Measurements from ENCODE around the gene ERBB3. TPM values are rescaled to one million over a fixed set of nuclear protein-coding genes. Genes with fewer than 3 reads are reported as not detected.
A peak's percentile ranks its signal among the peaks of the same experiment; 100 is the strongest.

Gene ERBB3
- total RNA-seq, 1 experiment from 2014 or later, result 56.5 TPM

GRCh38 chr12:56126732-56127239, 46.8 kb downstream of the ERBB3 start:
- no peaks in the 10 kb centered on the region for H3K9me3 ChIP-seq (ENCODE audit: control insufficient read depth, low read depth, low read length)
- peak overlapping the region; percentile 65 for H3K4me2 ChIP-seq (ENCODE audit: insufficient read depth, insufficient read length, low read length)
- H2BK20ac ChIP-seq (ENCODE audit: low read depth, low read length, poor library complexity, severe bottlenecking), result no peak overlapping the region
- no peak overlapping the region for H3K23ac ChIP-seq (ENCODE audit: insufficient read length, low read depth, low read length)
- H4K5ac ChIP-seq (ENCODE audit: insufficient read length, low read depth, low read length), result no peak overlapping the region
- Mint-ChIP-seq H3K4me3 (peak overlapping the region; percentile 88 to 98; a peak in 4 of 5 replicates), H3K4me1 (peaks cover 26 to 27% of the 10 kb centered on the region in 2 experiments), H3K27me3 (ENCODE audit: low read depth) (no peaks in the 10 kb centered on the region), H3K9me3 (no peaks in the 10 kb centered on the region; a peak in 1 of 5 replicates), H3K27ac (peak overlapping the region in 2 of 3 experiments; percentile 96 to 99; a peak in 4 of 7 replicates), H3K36me3 (ENCODE audit: insufficient read depth in 1 of 3, low read depth in 3 of 3) (peaks cover 17 to 29% (median 21%) of the 10 kb centered on the region in 3 experiments)
- DNase-seq, result no peak
- H2BK15ac ChIP-seq (ENCODE audit: low read depth, low read length), result no peak overlapping the region
- no peak overlapping the region for H3K18ac ChIP-seq (ENCODE audit: insufficient read length, low read depth, low read length)
- no peak for TF ChIP-seq CTCF (conservative IDR thresholded peaks at IDR 0.05)
- WGBS (ENCODE audit: extremely low coverage, insufficient read length, low lambda C conversion rate), result no CpG with 5 or more reads among the region's 3 CpGs
- H3K4ac ChIP-seq (ENCODE audit: low read depth, low read length), result no peak overlapping the region
- no peak overlapping the region for H2BK12ac ChIP-seq (ENCODE audit: insufficient read length, low read depth, low read length)
- no peaks in the 10 kb centered on the region for H3K4me1 ChIP-seq (ENCODE audit: insufficient read depth, low read length)
- H3K56ac ChIP-seq (ENCODE audit: insufficient read length, low read depth, low read length), result no peak overlapping the region
- H2AK5ac ChIP-seq (ENCODE audit: insufficient read length, low read length), result no peak overlapping the region
- H3K27ac ChIP-seq (ENCODE audit: insufficient read length, low read depth, low read length), result peak overlapping the region; percentile 16
- peaks cover 17% of the 10 kb centered on the region for H3K23me2 ChIP-seq (ENCODE audit: insufficient read length, low read depth, low read length, poor library complexity, severe bottlenecking)
- no peak overlapping the region for H2AFZ ChIP-seq (ENCODE audit: low read length)
- H3T11ph ChIP-seq (ENCODE audit: low read length), result no peak overlapping the region
- H3K27me3 ChIP-seq (ENCODE audit: insufficient read depth, low read length), result no peaks in the 10 kb centered on the region
- no peak overlapping the region for H3K14ac ChIP-seq (ENCODE audit: insufficient read depth, low read length)
- peak overlapping the region; percentile 31 for H3K9ac ChIP-seq (ENCODE audit: extremely low read depth, insufficient read length, low read length)
- H3K79me1 ChIP-seq (ENCODE audit: insufficient read depth, low read depth, low read length, poor library complexity, severe bottlenecking), result no peaks in the 10 kb centered on the region
- H4K91ac ChIP-seq (ENCODE audit: insufficient read length, low read depth, low read length), result no peak overlapping the region
- no peaks in the 10 kb centered on the region for H3K79me2 ChIP-seq (ENCODE audit: insufficient read depth, low read length)
- H2BK120ac ChIP-seq (ENCODE audit: low read depth, low read length, poor library complexity, severe bottlenecking), result no peak overlapping the region
- no peaks in the 10 kb centered on the region for H4K20me1 ChIP-seq (ENCODE audit: control insufficient read depth, insufficient read depth, insufficient read length)
- no peak overlapping the region for H2BK5ac ChIP-seq (ENCODE audit: insufficient read length, low read length)
- H4K8ac ChIP-seq (replicated peaks; ENCODE audit: insufficient read length, low read depth, low read length), result no peak overlapping the region
